ENCODE measurements around the gene KMT5C.

The KMT5C gene

DNA sequence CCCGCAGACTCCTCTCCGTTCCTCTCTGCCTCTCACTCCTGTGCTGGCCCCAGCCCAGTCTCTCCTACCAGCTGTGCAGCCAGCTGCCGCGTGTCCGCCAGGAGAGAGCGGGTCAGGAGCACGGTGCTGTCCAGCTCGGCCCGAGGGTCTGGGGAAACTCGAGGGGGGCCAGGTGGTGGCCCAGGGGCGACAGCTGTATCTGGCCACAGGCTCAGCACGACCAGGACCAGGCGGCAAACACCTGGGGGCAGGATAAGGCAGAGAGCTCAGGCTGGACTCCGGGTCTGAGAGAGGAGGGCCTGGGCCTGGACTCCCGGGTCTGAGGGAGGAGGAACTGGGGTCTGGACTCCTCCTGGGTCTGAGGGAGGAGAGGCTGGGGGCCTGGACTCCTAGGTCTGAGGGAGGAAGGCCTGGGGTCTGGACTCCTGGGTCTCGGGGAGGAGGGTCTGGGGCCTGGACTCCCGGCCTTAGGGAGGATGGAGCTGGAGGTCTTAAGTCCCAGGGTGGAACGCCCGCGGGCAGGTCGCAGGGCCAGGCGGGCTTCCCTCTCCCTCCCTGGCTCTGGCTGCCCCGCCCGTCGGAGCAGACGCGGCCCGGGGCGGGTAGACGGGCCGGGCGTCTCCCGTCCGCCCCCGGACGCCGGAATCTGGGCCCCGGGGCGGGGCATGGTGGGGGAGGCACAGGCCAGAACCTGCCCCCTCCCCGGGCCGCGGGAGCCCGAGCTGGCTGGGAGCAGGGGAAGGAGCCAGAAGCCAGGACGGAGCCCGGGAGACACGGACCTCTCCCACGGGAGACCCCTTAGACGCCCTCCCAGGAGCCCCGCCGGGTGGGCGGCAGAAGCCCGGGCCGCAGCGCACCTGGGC lies 29.3 kb downstream of the KMT5C start:
- peak; percentile 46 for DNase-seq (ENCODE audit: low spot score)

DNA sequence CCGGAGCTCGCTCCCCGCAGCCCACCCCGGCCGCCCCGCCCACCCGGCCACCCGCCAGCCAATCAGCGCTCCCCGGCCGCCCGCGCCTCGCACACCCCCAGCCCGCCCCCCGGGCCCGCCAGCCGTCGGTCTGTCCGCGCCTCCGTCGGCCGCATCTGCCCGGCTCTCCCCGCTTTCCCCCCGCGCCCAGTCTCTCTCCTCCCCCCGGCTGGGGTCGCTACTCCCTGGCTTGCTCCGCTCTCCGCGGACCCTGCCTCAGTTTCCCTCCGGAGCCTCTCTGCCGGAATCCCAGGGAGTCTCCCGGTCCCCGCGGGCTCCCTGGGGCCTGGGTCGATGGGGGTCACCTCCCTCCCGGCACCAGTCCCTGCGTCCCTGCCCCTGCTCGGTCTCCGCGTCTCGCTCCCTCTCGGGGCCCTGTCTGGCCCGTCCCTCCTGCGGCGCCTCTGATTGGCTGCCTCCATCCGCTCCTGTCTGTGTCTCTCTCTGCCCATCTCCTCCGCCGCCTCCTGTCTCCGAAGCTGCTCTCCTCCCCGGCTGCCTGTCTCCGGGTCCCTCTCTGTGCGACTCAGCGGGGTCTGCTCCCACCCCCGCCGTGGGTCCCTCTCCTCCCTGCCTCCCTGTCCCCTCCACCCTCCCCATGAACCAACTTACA lies 30.1 kb downstream of the KMT5C start:
- peak; percentile 58 for DNase-seq (ENCODE audit: low spot score)

- DNase-seq (ENCODE audit: low spot score), result peak; percentile 74
Measured at GRCh38 chr19:55370305-55370988, 30.8 kb downstream of the KMT5C start, which contains the start of gene IL11. Gene IL11, minus strand, starts transcription at chr19:55370463. Its CDS starts 153 bp downstream, at chr19:55370310.

DNA sequence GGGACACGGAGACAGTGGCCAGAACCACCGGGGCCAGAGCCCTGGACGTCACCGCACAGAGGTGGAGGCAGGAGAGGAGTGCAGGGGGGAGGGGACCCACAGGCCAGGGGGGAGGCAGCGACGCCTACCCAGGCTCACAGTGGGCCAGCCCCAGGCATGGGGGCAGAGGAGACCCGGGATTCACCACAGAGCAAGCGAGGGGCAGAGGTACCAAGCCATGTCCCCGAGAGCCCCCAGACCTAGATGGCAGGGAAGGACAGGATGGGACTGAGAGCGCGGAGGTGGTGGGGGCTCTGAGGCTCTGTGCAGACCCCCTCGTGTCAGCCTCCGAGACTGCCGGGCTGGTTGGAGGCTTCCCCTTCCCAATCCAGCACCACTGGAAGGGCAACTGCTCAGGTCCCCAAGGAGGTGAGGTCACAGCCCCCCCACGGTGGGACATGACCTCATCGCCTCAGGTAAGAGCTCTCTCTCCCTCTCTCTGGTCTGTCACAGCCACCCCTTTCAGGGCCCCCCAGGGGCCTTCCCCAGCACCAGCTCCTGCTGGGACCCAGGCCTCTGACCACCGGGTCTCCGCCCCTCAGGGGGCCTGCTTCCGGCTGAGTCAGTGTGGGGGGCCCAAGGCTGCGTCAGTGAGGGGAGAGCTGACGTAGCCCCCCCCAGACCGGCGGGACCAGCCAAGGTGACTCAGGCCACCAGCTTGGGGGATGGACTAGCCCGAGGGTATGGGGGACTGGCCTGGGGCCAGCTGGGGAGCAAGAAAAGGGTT lies 32.8 kb downstream of the KMT5C start:
- DNase-seq (ENCODE audit: low spot score), result no peak

DNA sequence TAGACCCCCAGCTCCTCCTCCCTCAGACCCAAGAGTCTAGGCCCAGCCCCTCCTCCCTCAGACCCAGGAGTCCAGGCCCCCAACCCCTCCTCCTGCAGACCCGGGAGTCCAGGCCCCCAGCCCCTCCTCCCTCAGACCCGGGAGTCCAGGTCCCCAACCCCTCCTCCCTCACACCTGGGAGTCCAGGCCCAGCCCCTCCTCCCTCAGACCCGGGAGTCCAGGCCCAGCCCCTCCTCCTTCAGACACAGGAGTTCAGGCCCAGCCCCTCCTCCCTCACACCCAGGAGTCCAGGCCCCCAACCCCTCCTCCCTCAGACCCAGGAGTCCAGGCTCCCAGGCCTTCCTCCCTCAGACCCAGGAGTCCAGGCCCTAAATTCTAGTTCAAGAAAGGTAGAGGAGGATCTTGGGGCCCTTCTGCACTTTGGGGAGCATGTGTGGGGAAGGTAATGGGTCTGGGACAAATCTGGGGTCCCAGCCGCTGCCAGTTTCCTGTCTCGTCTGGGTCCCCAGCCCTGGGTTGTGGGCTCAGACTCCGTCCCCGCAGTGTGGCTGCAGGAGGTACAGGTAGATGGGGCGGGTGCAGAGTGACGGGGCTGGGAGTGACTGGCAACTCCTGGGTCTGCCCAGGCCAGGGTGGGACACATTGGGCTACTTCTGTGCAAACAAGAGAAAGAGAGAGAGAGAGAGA lies 33.8 kb downstream of the KMT5C start:
- DNase-seq (ENCODE audit: low spot score), result no peak

- no peak for DNase-seq (ENCODE audit: low spot score)
Measured at GRCh38 chr19:55373993-55374757, 34.5 kb downstream of the KMT5C start.

- DNase-seq (ENCODE audit: low spot score), result no peak
Measured at GRCh38 chr19:55376241-55376933, 36.7 kb downstream of the KMT5C start, which contains the start of gene TMEM190. Gene TMEM190, plus strand, starts transcription at chr19:55376826. Its CDS starts 28 bp downstream, at chr19:55376854.

DNA sequence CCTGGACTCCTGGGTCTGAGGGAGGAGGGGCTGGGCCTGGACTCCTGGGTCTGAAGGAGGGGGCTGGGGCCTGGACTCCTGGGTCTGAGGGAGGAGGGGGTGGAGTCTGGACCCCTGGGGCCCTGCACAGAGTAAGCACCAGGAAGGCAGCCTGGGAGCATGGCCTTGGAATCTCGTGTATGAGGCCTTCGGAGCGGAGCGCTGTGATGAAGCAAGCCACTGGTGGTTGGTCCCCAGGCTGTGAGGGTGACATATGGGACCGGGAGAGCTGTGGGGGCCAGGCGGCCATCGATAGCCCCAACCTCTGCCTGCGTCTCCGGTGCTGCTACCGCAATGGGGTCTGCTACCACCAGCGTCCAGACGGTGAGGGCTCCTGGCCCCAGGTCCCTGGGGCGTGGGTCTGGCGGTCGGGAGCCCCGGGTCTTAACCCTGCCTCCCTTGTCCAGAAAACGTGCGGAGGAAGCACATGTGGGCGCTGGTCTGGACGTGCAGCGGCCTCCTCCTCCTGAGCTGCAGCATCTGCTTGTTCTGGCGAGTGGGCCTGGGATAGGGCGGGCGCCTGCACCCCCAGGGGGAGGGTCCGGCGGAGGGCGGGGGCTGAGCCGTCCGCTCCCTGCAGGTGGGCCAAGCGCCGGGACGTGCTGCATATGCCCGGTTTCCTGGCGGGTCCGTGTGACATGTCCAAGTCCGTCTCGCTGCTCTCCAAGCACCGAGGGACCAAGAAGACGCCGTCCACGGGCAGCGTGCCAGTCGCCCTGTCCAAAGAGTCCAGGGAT lies 37.9 kb downstream of the KMT5C start:
- no peak for DNase-seq (ENCODE audit: low spot score)

- DNase-seq (ENCODE audit: low spot score), result no peak
Measured at GRCh38 chr19:55379174-55379573, 39.5 kb downstream of the KMT5C start.

DNA sequence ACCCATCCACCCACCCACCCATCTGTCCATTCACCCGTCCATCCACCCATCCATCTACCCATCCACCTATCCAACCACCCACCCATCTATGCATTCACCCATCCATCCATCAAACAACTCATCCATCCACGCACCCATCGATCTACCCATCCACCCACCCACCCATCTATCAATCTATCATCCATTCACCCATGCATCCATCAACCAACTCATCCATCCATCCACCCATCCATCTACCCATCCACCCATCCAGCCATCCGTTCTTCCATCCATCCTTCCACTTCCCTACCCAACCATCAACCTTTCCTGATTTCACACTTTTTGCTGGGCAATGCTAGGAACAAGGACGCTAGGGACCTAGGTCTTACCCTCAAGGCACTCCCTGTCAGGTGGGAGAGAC lies 42.3 kb downstream of the KMT5C start:
- no peak for DNase-seq (ENCODE audit: low spot score)

DNA sequence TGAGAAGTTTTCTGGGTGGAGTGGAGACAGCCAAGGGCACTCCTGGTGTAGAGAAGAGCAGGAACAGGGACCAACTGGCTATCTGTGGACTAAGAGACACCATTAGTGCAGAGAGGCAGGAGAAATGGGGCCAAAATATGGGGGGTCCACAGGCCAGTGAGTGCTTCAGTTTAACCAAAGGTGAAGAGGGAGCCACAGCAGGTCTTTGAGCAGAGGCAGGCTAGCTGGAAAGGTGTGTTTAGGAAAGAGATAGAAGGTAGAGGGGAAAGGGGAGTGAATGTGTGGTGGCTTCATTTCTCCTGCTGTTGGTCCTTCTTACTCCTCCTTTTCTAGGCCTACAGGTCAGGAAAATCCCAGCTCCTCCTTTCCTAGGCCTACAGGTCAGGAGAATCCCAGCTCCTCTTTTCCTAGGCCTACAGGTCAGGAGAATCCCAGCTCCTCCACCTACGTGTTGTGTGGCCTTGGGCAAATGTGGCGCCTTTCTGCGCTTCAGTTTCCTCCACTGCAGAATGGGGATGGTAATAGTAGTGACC lies 42.9 kb downstream of the KMT5C start:
- no peak for DNase-seq (ENCODE audit: low spot score)

- peak; percentile 77 for DNase-seq (ENCODE audit: low spot score)
Measured at GRCh38 chr19:55383279-55384130, 43.8 kb downstream of the KMT5C start.

DNA sequence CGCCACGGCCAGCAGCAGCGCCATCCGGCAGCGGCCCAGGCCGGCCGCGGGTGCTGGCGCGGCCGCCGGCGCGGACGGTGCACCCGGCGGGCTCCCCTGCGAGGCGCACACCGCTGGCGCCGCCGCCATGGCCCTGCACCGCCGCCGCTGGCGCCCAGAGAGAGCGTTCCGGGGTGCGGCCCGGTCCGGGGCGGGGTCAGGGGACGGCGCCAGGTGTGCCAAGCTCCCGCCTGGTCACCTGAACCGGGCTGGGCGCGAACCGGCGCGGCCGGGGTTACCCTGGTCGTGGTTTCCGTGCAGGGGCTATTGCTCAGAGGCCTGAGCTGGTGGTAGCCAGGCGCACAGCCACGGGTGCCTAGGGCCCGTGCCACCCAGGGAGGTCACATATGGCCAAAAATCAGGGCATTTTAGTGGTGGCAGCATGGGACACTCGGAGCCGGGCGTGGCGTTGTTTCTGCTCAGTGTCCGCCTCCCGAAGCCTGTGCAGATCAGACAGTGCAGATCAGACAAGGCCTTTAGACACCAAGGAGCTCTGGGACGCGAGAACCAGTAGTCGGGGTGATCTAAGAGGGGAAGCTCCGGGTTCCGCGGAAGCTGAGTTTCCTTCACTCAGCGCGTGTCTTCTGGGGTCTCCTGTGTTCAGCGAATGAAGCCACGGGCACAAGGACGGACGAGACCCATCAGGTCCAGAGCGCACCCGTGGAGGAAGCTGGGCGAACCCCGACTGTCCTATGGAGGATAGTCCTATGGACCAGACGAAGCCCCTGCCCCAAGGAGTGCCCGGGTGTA lies 44.6 kb downstream of the KMT5C start, which contains the start of gene TMEM238:
TSS of gene TMEM238 (minus strand) at position 162 of the 789 bp plus-strand sequence. CDS start at position 129, 33 bp downstream.
- DNase-seq (ENCODE audit: low spot score), result peak; percentile 62

DNA sequence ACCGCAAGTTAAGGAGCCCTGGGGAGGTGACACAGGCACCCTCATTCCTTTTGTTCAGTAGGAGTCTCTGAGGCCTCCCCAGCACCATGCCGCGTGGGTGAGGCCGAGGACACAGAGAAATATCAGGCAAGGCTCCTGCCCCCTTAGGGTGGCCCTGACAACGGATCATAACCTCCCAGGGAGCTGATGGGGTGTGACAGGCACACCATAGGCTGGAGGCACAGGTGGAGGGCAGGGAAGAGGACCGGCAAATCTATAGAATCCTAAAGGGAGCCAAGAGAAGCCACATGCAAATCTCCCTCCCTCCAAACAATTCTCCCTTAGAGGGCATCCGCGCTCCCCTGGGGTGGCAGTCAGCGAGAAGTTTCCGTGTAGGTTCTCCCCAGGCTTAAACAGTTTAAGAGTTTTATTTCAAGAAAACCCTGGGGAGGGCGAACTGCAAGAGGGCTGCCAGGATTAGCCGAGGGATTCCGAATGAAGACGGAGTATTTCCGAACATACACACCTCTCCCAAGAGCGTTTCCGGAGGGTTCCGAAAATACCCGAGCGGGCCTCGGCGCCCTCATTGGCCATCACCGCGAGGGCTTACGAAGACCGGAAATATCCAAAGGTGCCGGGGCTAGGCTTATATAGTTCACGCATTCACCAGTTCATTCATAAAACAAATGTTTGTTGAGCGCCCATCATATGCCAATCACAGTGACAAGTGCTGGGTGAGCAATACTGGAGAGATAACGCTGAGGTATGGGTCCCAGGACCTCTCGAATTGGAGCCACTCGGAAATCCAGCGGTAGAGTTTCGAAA lies 45.4 kb downstream of the KMT5C start:
- DNase-seq (ENCODE audit: low spot score), result peak; percentile 94

- peak; percentile 97 for DNase-seq (ENCODE audit: low spot score)
Measured at GRCh38 chr19:55385724-55386492, 46.2 kb downstream of the KMT5C start, which contains the start of gene RPL28. Gene RPL28, plus strand, starts transcription at chr19:55385932. Its CDS starts 426 bp downstream, at chr19:55386358.

Measured in RKO (cell line).